K562 (cell line): ENCODE results near the gene ANGEL2. TPM values are rescaled to one million over a fixed set of nuclear protein-coding genes. Genes with fewer than 3 reads are reported as not detected.
A peak's percentile ranks its signal among the peaks of the same experiment; 100 is the strongest.

Source experiments
- CEBPG ChIP-seq, 3 experiments: fragments of 200-800 bp in 1 of 3; sonication (Bioruptor generic) in 1 of 3; sonication (generic) in 1 of 3; formaldehyde crosslinking in 1 of 3; IDR thresholded peaks in 2 of 3; conservative IDR thresholded peaks in 1 of 3; 2 replicates each; pipeline versions ENCODE4 v1.6.1 to v1.8.0; 2016 to 2022; ENCODE audit warnings: missing compliant biosample characterization in 2 of 3, missing genetic modification characterization in 2 of 3, mild to moderate bottlenecking in 1 of 3, missing genetic modification reagents in 1 of 3
- ETS1 ChIP-seq: conservative IDR thresholded peaks from 2 replicates; pipeline ENCODE4 v1.6.1; 2011; ENCODE audit warnings: low read depth, mild to moderate bottlenecking, low read length; ENCODE audit not compliant: control insufficient read depth
- FOXP4 ChIP-seq: sonication (generic); formaldehyde crosslinking; IDR thresholded peaks from 2 replicates; pipeline ENCODE4 v1.8.0; 2022; ENCODE audit warnings: mild to moderate bottlenecking, missing genetic modification reagents, borderline replicate concordance
- HDAC6 ChIP-seq: IDR thresholded peaks from 2 replicates; pipeline ENCODE4 v1.6.1; 2012; ENCODE audit warnings: low read depth, mild to moderate bottlenecking, control low read depth, inconsistent platforms, low read length, moderate library complexity
- HNRNPUL1 ChIP-seq: fragments of 200-400 bp; formaldehyde crosslinking; IDR thresholded peaks from 2 replicates; pipeline ENCODE4 v1.6.1; 2017; ENCODE audit warnings: low read length
- HSF4 ChIP-seq: fragments of 250-450 bp; sonication (Bioruptor Pico); IDR thresholded peaks from 2 replicates; pipeline ENCODE4 v2.1.2; 2022; ENCODE audit warnings: mild to moderate bottlenecking, moderate library complexity, borderline replicate concordance
- LCOR ChIP-seq: sonication (generic); formaldehyde crosslinking; IDR thresholded peaks from 2 replicates; pipeline ENCODE4 v1.8.0; 2022; ENCODE audit warnings: mild to moderate bottlenecking, missing genetic modification reagents
- MAFF ChIP-seq: IDR thresholded peaks from 2 replicates; pipeline ENCODE4 v1.6.1; 2012; ENCODE audit warnings: low read length, improper control_type of control experiment
- NBN ChIP-seq: fragments of 450-650 bp; IDR thresholded peaks from 2 replicates; pipeline ENCODE4 v1.6.1; 2016; ENCODE audit warnings: low read depth, mild to moderate bottlenecking
- NFE2L1 ChIP-seq: fragments of 450-650 bp; IDR thresholded peaks from 2 replicates; pipeline ENCODE4 v1.6.1; 2016; ENCODE audit warnings: missing genetic modification characterization, low read depth, mild to moderate bottlenecking, missing compliant biosample characterization, moderate library complexity, borderline replicate concordance
- RCOR1 ChIP-seq, 2 experiments: IDR thresholded peaks; 2 replicates each; pipeline ENCODE4 v1.6.1; 2012; ENCODE audit warnings: low read depth in 2 of 2, low read length in 2 of 2, borderline replicate concordance in 1 of 2, improper control_type of control experiment in 1 of 2
- TSC22D4 ChIP-seq: fragments of 450-650 bp; IDR thresholded peaks from 2 replicates; pipeline ENCODE4 v1.6.1; 2016; ENCODE audit warnings: missing genetic modification characterization, missing biosample characterization, control low read depth
- ZNF318 ChIP-seq, 2 experiments: fragments of 450-650 bp; IDR thresholded peaks; 2 replicates each; pipeline ENCODE4 v1.6.1; 2016; ENCODE audit warnings: mild to moderate bottlenecking in 2 of 2, borderline replicate concordance in 1 of 2, low read depth in 1 of 2, moderate library complexity in 1 of 2
- polyA plus RNA-seq, 8 experiments: library from polyadenylated mRNA; depleted of rRNA in 4 of 8; stranded (reverse) in 5 of 8; unstranded in 3 of 8; fragments of >200 nt; fragmentation: Nextera tagmentation in 2 of 8; fragmentation: Illumina TruSeq in 1 of 8; extraction: Ambion mirVana in 2 of 8; extraction: Trizol in 1 of 8; gene quantifications; 2 replicates each; pipeline versions ENCODE4 v1.2.1 to v1.2.3, GENCODE V29; 2011 to 2014; ENCODE audit warnings: inconsistent platforms in 1 of 8, missing spikeins in 1 of 8
- total RNA-seq, 7 experiments: library from RNA; depleted of rRNA in 6 of 7; stranded (reverse); fragments of >200 nt in 6 of 7; fragmentation: Illumina TruSeq in 2 of 7; extraction: Trizol in 2 of 7; gene quantifications; 2 replicates each; pipeline versions ENCODE4 v1.2.1 to v1.2.3, GENCODE V29; 2011 to 2021; ENCODE audit warnings: low replicate concordance in 1 of 7
- TF ChIP-seq, protein P1 (sequence below): fragments of 200-800 bp; sonication (Bioruptor generic); IDR thresholded peaks from 2 replicates; pipeline ENCODE4 v1.6.1; 2017; ENCODE audit warnings: missing genetic modification characterization, missing compliant biosample characterization

ANGEL2 gene
- total and polyA plus RNA-seq, 9 of the 15 experiments (the other 6 are each of a cell fraction or from before 2014, with no cell fraction given): 6.8 to 34.6 (median 26.2) TPM

- no peak for TF ChIP-seq ZNF318 (IDR thresholded peaks at IDR 0.05; ENCODE audit: borderline replicate concordance in 1 of 2, low read depth in 1 of 2)
- no peak for TF ChIP-seq HDAC6
- no peak for TF ChIP-seq HSF4 (CRISPR knock-in tag)
- TF ChIP-seq CEBPG (CRISPR knock-in tag; IDR thresholded peaks at IDR 0.05): no peak
- no peak for TF ChIP-seq CEBPG (tag; conservative IDR thresholded peaks at IDR 0.05 in 1 of 2, IDR thresholded peaks at IDR 0.05 in 1 of 2)
- TF ChIP-seq LCOR: no peak
- TF ChIP-seq, protein P1, sequence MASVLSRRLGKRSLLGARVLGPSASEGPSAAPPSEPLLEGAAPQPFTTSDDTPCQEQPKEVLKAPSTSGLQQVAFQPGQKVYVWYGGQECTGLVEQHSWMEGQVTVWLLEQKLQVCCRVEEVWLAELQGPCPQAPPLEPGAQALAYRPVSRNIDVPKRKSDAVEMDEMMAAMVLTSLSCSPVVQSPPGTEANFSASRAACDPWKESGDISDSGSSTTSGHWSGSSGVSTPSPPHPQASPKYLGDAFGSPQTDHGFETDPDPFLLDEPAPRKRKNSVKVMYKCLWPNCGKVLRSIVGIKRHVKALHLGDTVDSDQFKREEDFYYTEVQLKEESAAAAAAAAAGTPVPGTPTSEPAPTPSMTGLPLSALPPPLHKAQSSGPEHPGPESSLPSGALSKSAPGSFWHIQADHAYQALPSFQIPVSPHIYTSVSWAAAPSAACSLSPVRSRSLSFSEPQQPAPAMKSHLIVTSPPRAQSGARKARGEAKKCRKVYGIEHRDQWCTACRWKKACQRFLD (CRISPR knock-in tag): no peak
- no peak for TF ChIP-seq NBN
- TF ChIP-seq HNRNPUL1: no peak
- no peak for TF ChIP-seq TSC22D4 (tag)
- TF ChIP-seq RCOR1 (IDR thresholded peaks at IDR 0.05; ENCODE audit: borderline replicate concordance in 1 of 2, low read depth in 2 of 2, low read length in 2 of 2): no peak
- TF ChIP-seq FOXP4 (CRISPR knock-in tag): no peak
- no peak for TF ChIP-seq NFE2L1 (tag)
- TF ChIP-seq ETS1: no peak
- TF ChIP-seq MAFF: peak; percentile 11; the same call in 1 of the 2 replicates
Measured at GRCh38 chr1:213020016-213020415, 4.3 kb upstream of the ANGEL2 start (continued).
